Renal cortex interstitium (tissue), 11 donors: ENCODE measurements around the gene OXSR1. TPM values are rescaled to one million over a fixed set of nuclear protein-coding genes. Genes with fewer than 3 reads are reported as not detected.
"Not testable (repeated sequence)": the region's sequence is repeated elsewhere in the genome, so short reads cannot be mapped to it uniquely, and the experiment has no call there.

Experiments used
- DNase-seq, 11 donors: peaks; one replicate each; pipeline ENCODE4 v3.0.0-alpha.2; 2013; ENCODE audit warnings: low read depth in 9 of 11, low spot score in 4 of 11; ENCODE audit errors: extremely low read depth in 1 of 11
- polyA plus RNA-seq, 3 donors: library from polyadenylated mRNA; unstranded; fragments of 120-200 nt; gene quantifications; one replicate each; pipeline ENCODE4 v1.2.1, GENCODE V29; 2013; ENCODE audit not compliant: insufficient read length in 3 of 3

Gene OXSR1
- polyA plus RNA-seq, 3 donors = 46.8 to 55.6 (median 50.2) TPM

DNA sequence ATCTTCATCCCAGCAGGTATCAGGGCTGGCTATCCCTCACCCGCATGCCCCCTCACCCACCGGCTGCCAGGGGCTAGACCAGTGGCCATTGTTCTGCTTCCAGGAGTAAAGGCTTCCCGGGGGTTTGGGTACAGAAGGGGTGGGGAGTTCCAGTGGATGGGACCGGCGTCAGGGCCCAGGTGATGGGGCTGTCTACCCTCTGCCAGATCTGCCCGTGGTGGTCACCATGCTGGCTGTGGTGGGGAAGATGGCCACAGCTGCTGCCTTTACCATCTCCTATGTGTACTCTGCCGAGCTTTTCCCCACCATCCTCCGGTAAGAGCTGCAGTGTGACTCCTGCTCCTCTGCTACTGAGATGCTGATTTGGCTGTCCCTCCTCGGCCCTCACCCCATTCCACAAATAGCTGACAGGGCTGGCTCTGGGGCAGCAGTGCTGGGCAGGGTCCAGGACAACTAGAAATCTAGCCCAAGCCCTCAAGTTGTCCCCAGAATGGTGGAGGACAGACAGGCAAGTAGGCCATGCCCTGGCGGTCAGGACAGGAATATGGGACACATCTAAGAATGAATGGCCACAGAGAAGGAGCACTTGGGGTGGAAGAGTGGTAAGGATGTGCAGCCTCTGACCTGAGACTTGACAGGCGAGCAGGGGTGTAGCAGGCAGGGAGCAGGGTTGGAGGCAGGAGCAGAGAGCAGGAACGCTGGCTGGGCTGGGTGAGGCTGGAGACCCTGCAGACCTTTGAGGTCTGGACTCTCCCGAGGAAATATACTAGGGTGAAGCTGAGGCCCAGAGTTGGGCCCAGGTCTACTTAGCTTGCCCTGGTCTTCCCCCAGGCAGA is 111.0 kb downstream of the OXSR1 start:
- no peak for DNase-seq

DNA sequence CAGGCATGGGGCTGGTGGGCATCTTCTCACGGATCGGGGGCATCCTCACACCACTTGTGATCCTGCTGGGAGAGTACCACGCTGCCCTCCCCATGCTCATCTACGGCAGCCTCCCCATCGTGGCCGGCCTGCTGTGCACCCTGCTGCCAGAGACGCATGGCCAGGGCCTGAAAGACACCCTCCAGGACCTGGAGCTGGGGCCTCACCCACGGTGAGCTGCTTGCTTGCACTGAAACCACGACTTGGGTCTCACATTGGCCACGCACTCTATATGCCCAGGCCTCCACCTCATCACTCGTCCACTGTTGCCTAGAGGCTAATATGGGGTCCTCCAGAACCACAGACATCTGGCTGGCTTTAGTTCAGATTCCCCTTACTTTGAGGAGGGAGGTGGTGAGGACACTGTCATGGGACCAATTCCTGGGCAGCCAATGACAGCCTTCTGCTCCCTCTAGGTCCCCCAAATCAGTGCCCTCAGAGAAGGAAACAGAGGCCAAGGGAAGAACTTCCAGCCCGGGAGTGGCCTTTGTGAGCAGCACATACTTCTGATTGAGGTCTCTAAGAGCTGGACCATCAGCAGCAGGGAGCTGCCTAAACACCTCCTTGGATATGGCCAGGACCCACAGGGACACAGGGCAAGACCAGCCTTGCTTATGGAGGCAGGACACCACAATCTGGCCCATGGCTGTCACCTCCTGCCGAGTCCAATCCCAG is 111.7 kb downstream of the OXSR1 start:
- DNase-seq = no peak

DNA sequence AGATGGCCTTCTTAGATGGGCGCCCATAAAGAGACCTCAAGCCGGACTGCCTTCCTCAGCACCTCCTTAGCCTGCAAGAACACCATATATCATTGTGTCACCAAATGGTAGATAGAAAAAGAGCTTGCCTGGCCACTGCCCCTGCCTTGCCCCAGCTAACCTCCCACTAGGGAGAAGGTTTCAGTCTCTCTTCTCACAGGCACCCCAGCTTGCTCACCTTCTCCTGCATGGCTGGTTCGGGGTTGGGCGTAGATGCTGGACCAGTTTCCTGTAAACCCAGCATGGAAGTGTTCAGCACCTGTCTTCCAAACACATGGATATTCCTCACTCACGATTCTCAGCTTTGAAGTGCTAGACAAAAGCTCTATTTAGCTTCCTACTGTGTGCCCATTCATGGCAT is 113.5 kb downstream of the OXSR1 start:
- DNase-seq = no peak

DNA sequence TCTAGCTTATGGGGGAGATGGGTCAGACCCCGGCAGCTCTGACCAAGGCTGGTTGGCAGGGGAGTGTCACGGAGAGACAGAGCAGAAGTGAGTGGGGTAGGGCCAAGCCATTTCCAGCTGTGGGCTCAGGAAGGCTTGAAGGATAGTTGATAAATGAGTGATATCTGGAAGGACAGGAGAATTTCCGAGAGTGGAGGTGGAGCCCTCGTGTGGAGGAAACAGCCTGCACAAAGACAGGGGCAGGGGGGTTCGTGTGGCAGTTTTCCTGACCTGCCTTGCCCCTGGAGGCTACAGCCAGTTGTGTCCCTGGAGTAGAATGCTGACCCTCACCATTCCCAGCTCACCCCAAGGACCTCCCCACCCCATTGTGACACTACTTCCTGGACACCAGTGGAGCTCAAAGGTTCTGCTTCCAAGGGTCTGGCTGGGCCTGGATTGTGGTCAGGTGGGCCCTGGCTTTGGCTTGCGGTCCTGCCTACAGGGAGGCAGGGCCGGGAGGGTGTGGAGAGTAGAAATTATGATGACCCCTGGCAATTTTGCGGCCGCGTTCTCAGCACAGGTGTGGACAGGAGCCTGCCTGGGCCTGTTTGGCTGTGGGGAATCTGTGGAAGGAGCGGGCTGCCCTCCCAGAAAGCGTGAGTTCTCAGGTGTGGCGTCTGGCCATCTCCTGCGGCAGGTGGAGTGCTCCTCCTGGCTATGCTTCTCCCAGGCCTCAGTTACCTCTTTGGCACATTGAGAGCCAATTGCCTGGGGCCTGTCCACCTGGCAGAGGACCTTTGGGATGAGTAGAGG is 116.8 kb downstream of the OXSR1 start, which contains the start of gene SLC22A14:
SLC22A14 (plus strand) TSS at position 400 of the 792 bp plus-strand sequence. CDS start 23,733 bp downstream, outside the sequence.
- no peak for DNase-seq

DNA sequence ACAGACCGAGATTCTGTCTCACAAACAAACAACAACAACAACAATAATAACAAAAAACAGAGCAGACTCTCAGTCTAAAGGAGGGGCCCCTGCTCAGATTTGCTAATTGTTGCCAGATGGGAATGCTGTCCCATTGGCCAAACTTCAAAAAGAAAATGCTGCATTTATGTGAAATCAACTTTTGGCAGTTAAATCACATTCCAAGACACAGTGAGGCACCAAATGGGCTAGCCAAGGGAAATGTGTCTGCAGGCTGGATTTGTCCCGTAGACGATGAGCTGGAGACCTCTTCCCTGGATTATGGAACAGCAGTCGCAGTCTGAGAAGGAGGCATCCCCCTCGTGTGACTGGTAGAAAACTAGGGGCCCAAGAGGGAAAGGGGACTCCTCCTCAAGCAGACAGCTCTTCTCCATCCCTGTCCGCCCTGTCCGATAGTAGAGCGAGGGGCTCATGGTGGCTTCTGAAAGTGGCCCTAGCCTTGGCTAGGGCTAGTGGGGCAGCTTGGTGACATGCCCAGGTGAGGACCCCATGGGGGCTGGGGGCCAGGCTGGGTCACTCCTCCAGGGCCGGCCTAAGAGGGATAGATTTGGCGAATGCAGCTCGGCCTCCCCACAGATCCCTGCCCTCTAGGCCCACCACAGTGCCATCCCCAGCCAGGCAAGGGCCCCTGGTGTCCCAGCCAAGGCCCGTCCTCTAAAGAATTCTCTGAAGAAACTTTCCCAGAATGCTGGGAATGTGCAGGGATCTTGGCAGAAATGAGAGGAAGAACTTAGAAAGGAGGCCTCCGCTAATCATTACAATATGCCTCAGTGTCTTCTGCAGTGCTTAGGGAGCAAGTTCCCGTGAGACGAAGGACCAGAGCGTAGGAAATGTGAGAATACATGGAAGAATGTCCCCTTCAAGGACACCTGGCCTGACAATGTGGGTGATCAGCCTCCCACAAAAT is 118.7 kb downstream of the OXSR1 start:
- DNase-seq = no peak

DNA sequence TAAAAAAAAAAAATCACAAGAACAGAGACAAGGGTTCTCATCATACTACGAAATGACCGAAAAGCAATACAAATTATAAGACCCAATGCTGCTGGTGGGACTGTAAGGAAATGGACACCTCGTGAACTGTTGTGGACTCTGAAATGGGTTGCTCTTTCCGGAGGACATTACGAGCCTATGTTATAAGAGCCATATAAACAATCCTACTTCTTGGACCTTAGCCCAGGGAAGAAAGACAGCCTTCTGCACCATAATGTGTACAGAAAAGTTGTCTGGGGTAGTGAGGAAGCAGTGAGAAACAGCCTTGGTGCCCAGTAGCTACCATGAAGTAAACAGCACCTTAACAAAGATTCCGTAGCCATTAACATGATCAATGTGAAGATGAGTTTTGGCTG is 119.4 kb downstream of the OXSR1 start:
- no peak for DNase-seq

DNA sequence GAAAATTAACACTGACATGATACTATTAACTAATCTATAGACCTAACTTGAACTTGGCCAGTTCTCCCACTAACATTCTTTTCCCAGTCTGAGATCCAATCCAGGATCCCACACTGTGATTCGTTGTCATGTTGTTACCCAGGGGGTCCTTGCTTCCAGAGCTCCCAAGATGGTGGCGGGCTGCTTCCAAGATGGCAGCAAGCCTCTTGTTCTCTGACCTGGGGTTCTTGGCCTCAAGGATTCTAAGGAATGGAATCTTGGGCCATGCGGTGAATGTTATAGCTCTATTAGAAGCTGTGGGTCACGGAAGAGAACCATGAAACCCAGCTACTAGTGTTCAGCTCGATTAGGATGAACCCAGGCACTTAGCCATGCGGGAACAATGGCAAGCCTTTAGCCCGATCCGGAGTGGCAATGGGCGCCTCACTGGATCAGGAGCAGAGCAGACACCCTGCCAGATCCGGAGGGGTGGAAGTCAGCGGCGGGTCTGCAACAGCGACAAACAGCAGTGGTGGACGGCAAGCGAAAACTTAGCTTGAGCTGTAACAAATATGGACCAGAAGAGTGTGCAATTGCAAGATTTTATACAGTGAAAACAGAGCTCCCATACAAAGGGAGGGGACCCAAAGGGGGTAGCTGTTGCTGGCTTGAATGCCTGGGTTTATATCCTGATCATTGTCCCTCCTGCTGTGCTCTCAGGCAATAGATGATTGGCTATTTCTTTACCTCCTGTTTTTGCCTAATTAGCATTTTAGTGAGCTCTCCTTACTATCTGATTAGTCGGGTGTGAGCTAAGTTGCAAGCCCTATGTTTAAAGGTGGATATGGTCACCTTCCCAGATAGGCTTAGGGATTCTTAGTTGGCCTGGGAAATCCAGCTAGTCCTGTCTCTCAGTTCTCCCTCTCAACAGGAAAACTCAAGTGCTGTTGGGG is 124.2 kb downstream of the OXSR1 start:
- not testable (repeated sequence) for DNase-seq

DNA sequence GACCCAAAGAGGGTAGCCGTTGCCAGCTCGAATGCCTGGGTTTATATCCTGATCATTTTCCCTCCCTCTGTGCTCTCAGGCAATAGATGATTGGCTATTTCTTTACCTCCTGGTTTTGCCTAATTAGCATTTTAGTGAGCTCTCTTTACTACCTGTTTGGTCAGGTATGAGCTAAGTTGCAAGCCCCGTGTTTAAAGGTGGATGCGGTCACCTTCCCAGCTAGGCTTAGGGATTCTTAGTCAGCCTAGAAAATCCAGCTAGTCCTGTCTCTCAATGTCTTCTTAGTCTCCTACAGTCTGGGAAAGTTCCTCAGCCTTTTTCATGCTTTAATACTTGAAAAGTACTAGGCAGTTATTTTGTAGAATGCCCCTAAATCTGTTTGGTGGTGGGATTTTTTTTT is 131.7 kb downstream of the OXSR1 start:
- DNase-seq = not testable (repeated sequence)

DNA sequence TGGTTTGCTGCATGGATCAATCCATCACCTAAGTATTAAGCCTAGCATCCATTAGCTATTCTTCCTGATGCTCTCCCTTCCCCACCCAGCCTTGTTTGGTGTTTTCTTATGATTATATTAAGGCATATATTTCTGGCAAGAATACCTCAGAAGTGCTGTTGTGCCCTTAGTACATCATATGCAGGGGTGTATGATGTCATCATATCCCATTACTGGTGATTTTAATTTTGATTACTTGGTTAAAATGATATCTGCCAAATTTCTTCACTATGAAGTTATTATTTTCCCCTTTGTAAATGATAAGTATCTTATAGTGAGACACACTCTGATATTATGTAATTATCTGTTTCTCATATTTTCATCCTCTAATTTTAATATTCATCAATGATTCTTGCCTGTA is 132.2 kb downstream of the OXSR1 start:
- no peak for DNase-seq

DNA sequence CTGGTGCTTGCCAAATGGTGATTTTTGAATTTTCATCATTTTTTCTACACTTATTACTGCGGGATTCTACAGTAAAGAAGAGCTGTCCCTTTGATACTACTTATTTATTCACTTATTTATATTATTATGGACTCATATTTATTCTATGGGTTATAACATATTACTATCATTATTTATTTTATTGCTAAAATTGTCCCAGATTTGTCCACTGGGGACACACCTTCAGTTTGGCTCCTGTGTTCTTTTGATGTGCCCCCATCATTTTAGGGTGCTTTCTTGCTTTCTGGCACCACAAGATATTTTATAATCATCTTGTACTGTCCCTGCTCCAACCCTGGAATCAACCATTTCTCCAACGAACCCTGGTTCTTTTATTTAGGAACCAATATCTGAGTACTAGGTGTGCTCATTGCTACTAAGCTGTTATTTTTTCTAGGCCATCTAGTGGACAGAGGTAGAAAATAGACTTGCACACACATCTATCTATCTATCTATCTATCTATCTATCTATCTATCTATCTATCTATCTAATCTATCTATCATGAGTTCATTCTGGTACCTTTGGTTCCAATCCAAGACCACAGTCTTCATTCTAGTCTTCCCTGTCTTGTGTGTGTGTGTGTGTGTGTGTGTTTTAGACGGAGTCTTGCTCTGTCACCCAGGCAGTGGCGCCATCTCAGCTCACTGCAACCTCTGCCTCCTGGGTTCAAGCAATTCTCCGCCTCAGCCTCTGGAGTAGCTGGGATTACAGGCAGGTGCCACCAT is 132.8 kb downstream of the OXSR1 start:
- DNase-seq = no peak

Other genes starting within 250 kb of the OXSR1 start
- gene VILL, start 174.8 kb upstream of the OXSR1 start, polyA plus RNA-seq = 10 to 100 TPM in 2 of 3 donors, 1 to 10 TPM in 1; 9.3 to 13.9 (median 12.2) TPM
- gene PLCD1, start 135.9 kb upstream of the OXSR1 start, polyA plus RNA-seq = 10 to 100 TPM; 21.6 to 23.2 (median 21.9) TPM
- 1 to 10 TPM in 1 of 3 donors, under 1 TPM in 2; 0.48 to 1.5 (median 0.82) TPM for gene DLEC1, start 126.3 kb upstream of the OXSR1 start, polyA plus RNA-seq
- 100 to 1,000 TPM; 131 to 150 (median 139) TPM for gene ACAA1, start 28.4 kb upstream of the OXSR1 start, polyA plus RNA-seq
- 10 to 100 TPM; 22.6 to 27.4 (median 25.0) TPM for gene MYD88, start 26.9 kb upstream of the OXSR1 start, polyA plus RNA-seq
- gene SLC22A13, start 100.3 kb downstream of the OXSR1 start, polyA plus RNA-seq = 1 to 10 TPM; 2.7 to 7.1 (median 4.1) TPM
- under 1 TPM; 0.62 to 0.98 (median 0.66) TPM for gene SLC22A14, start 116.8 kb downstream of the OXSR1 start, polyA plus RNA-seq
- gene XYLB, start 181.2 kb downstream of the OXSR1 start, polyA plus RNA-seq = 10 to 100 TPM in 2 of 3 donors, 1 to 10 TPM in 1; 9.6 to 13.9 (median 13.2) TPM